Endothelial cell of umbilical vein (primary cell): ENCODE measurements around the gene SUGP2. TPM values are rescaled to one million over a fixed set of nuclear protein-coding genes. Genes with fewer than 3 reads are reported as not detected.

Source experiments
- BruUV-seq: library from RNA; stranded (reverse); fragments of 400-500 nt; replicated peaks from 2 replicates; lab custom pipeline; 2021; lab: Mats Ljungman, UMichigan
- CTCF ChIA-PET: fragments of 300-600, 350-600 bp; sonication (Branson Sonifier 250); formaldehyde crosslinking; loops from one replicate; lab custom pipeline; 2021; ENCODE audit warnings: antibody characterized with exemption, inconsistent platforms; lab: Charles Lee
- POLR2A ChIA-PET: fragments of 300-600, 350-600 bp; sonication (Branson Sonifier 250); formaldehyde crosslinking; loops from one replicate; lab custom pipeline; 2021; ENCODE audit warnings: antibody characterized with exemption, inconsistent platforms; lab: Charles Lee
- DNase-seq: peaks from one replicate; pipeline ENCODE4 v3.0.0-alpha.2; 2011; ENCODE audit warnings: low read depth, low spot score
- FAIRE-seq: peaks from 2 replicates; lab custom pipeline; 2011; peaks lifted over from hg19 to GRCh38; lab: Jason Lieb, UNC
- H2AFZ ChIP-seq: 2 replicates; pipeline ENCODE4 v1.6.0; 2012; ENCODE audit warnings: low read depth, low read length, control low read depth, inconsistent platforms
- H3K27ac ChIP-seq: 2 replicates; pipeline ENCODE4 v1.5.1; 2011; ENCODE audit warnings: low read depth, mild to moderate bottlenecking, control low read depth, low read length, moderate library complexity; ENCODE audit not compliant: insufficient read depth
- H3K27me3 ChIP-seq, 2 experiments: 2 replicates each; pipeline versions ENCODE4 v1.6.0 to v1.6.1; 2011; ENCODE audit warnings: low read length in 2 of 2, mixed read lengths in 1 of 2; ENCODE audit not compliant: control insufficient read depth in 2 of 2, insufficient read depth in 2 of 2
- H3K36me3 ChIP-seq, 2 experiments: 2 replicates in 1 of 2; 3 replicates in 1 of 2; pipeline ENCODE4 v1.5.1; 2011; ENCODE audit warnings: low read length in 2 of 2, mild to moderate bottlenecking in 1 of 2, moderate library complexity in 1 of 2; ENCODE audit not compliant: control insufficient read depth in 2 of 2, insufficient read depth in 2 of 2; ENCODE audit errors: extremely low read depth in 1 of 2
- H3K4me1 ChIP-seq: 3 replicates; pipeline ENCODE4 v1.5.1; 2011; ENCODE audit warnings: mild to moderate bottlenecking, low read length; ENCODE audit not compliant: control insufficient read depth, insufficient read depth; ENCODE audit errors: extremely low read depth
- H3K4me2 ChIP-seq: 2 replicates; pipeline ENCODE4 v1.6.1; 2011; ENCODE audit warnings: low read length, control low read depth, mixed read lengths; ENCODE audit not compliant: insufficient read depth
- H3K4me3 ChIP-seq, 3 experiments: fragments of 200-600 bp in 1 of 3; sonication (generic), shearing (Covaris generic) in 1 of 3; replicated peaks in 1 of 3; 2 replicates each; pipeline ENCODE4 v1.5.1; 2011 to 2016; ENCODE audit warnings: control low read depth in 3 of 3, low read length in 3 of 3, mild to moderate bottlenecking in 2 of 3, inconsistent platforms in 1 of 3, low read depth in 1 of 3, moderate library complexity in 1 of 3; ENCODE audit not compliant: insufficient read depth in 1 of 3
- H3K79me2 ChIP-seq: 2 replicates; pipeline ENCODE4 v1.6.0; 2012; ENCODE audit warnings: low read length, inconsistent platforms; ENCODE audit not compliant: control insufficient read depth, insufficient read depth
- H3K9ac ChIP-seq: replicated peaks from 2 replicates; pipeline ENCODE3; 2011; ENCODE audit warnings: low read length, control low read depth; ENCODE audit not compliant: insufficient read depth; ENCODE audit errors: extremely low read depth
- H3K9me1 ChIP-seq: replicated peaks from 3 replicates; pipeline ENCODE4 v1.6.0; 2011; ENCODE audit warnings: mild to moderate bottlenecking, low read length; ENCODE audit not compliant: control insufficient read depth, insufficient read depth; ENCODE audit errors: extremely low read depth
- H3K9me3 ChIP-seq: replicated peaks from 2 replicates; pipeline ENCODE4 v1.5.1; 2012; ENCODE audit warnings: low read length, inconsistent platforms; ENCODE audit not compliant: control insufficient read depth, insufficient read depth
- H4K20me1 ChIP-seq: replicated peaks from 2 replicates; pipeline ENCODE3; 2011; ENCODE audit warnings: mild to moderate bottlenecking, low read length; ENCODE audit not compliant: control insufficient read depth, insufficient read depth; ENCODE audit errors: extremely low read depth
- CTCF ChIP-seq, 2 donors: IDR thresholded peaks; 1 replicate in 1 of 2; 2 replicates in 1 of 2; pipeline ENCODE4 v1.5.1; 2011; ENCODE audit warnings: low read length in 2 of 2, mild to moderate bottlenecking in 2 of 2, moderate library complexity in 2 of 2, control low read depth in 1 of 2, inconsistent platforms in 1 of 2, low read depth in 1 of 2; ENCODE audit not compliant: insufficient read depth in 1 of 2; ENCODE audit errors: extremely low read depth in 1 of 2
- EZH2 ChIP-seq: IDR thresholded peaks from 2 replicates; pipeline ENCODE4 v1.6.1; 2012; ENCODE audit warnings: borderline replicate concordance, low read depth, mild to moderate bottlenecking, moderate library complexity, low read length, inconsistent platforms; ENCODE audit not compliant: severe bottlenecking
- FOS ChIP-seq: IDR thresholded peaks from 2 replicates; pipeline ENCODE4 v1.6.1; 2011; ENCODE audit warnings: mild to moderate bottlenecking, low read length, moderate library complexity, borderline replicate concordance; ENCODE audit not compliant: insufficient read depth
- GATA2 ChIP-seq: IDR thresholded peaks from 2 replicates; pipeline ENCODE4 v1.7.0; 2011; ENCODE audit warnings: low read depth, mild to moderate bottlenecking, moderate library complexity, mixed read lengths, low read length; ENCODE audit not compliant: insufficient read length, insufficient read depth
- MAX ChIP-seq: IDR thresholded peaks from 2 replicates; pipeline ENCODE4 v1.6.1; 2011; ENCODE audit not compliant: insufficient read depth, insufficient read length
- MYC ChIP-seq: IDR thresholded peaks from one replicate; pipeline ENCODE4 v1.6.1; 2011; ENCODE audit warnings: mild to moderate bottlenecking, low read depth, low read length
- POLR2A ChIP-seq: IDR thresholded peaks from 2 replicates; pipeline ENCODE4 v1.6.1; 2012; ENCODE audit warnings: low read depth, mild to moderate bottlenecking, control low read depth, low read length
- POLR2AphosphoS5 ChIP-seq: IDR thresholded peaks from 2 replicates; pipeline ENCODE4 v1.6.1; 2012; ENCODE audit warnings: low read depth, mild to moderate bottlenecking, control low read depth, low read length, moderate library complexity; ENCODE audit not compliant: insufficient read depth
- dilution Hi-C: fragments of 300-500 bp; cut with MboI; formaldehyde crosslinking; loops from one replicate; pipeline ENCODE4 v1.15.0; 2019; ENCODE audit warnings: low sequenced_read_pairs; ENCODE audit not compliant: extremely low pct_ligation_motif_present
- intact Hi-C: fragments of 100-400 bp; cut with micrococcal nuclease; formaldehyde crosslinking; loops from one replicate; pipeline ENCODE4 v1.10.0; 2022
- polyA plus RNA-seq, 4 experiments: library from polyadenylated mRNA; depleted of rRNA in 3 of 4; stranded (reverse) in 3 of 4; unstranded in 1 of 4; fragments of >200 nt; gene quantifications; 2 replicates each; pipeline versions ENCODE4 v1.2.1 to v1.2.3, GENCODE V29; 2011 to 2012; ENCODE audit warnings: missing spikeins in 1 of 4
- total RNA-seq: library from RNA; stranded (reverse); gene quantifications from 2 replicates; pipeline ENCODE4 v1.2.3, GENCODE V29; 2021

The SUGP2 gene
- total and polyA plus RNA-seq, 2 donors (not counting 3 experiments of a cell fraction or from before 2014, with no cell fraction given): 44.6 to 79.7 TPM

DNA sequence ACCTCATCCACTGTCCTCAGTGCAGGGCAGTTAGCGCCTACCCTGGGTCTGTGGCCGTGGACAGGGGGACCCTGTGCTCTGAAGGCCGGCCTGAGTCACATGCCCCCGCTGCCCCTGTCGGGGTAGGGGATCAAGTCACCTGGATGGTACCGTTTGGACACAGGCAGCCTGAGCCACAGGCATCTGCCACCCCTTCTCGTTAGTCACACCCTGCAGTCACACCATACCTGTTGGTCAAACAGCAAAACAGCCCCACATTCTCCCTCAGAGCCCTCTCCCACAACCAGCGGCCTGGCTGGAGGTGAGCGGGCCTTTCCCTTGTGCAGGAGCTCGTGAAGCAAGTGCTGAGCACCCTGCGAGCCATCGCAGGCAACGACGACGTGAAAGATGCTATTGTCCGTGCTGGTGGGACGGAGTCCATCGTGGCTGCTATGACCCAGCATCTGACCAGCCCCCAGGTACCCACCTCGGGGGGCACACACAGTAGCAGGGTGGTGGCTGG lies 21.7 kb upstream of the SUGP2 start:
- POLR2A ChIA-PET: no interaction called here
- H3K9me3 ChIP-seq: no peaks in the 10 kb centered on the region
- intact Hi-C loops: loop anchor here (1.0 kb wide), 1 partner anchor 84 kb away; no protein-coding TSS in a partner anchor
- H2AFZ ChIP-seq: no peak overlapping the region
- no peak overlapping the region for H3K4me3 ChIP-seq
- H3K36me3 ChIP-seq: peaks cover 9 to 39% of the 10 kb centered on the region in 2 experiments
- no peaks in the 10 kb centered on the region for H3K9me1 ChIP-seq
- no peak for DNase-seq
- FAIRE-seq: no peak
- no peak overlapping the region for H3K4me2 ChIP-seq
- TF ChIP-seq MYC (no peak), MAX (no peak), POLR2AphosphoS5 (no peak), POLR2A (no peak), FOS (no peak), EZH2 (no peak), CTCF (IDR thresholded peaks at IDR 0.05; ENCODE audit: extremely low read depth in 1 of 2, insufficient read depth in 1 of 2, low read depth in 1 of 2, low read length in 2 of 2) (no peak), GATA2 (no peak)
- H3K27me3 ChIP-seq: no peaks in the 10 kb centered on the region
- dilution Hi-C loops: no loop called here
- H3K79me2 ChIP-seq: no peaks in the 10 kb centered on the region
- H4K20me1 ChIP-seq: no peaks in the 10 kb centered on the region
- BruUV-seq: no TSS peak
- H3K4me1 ChIP-seq: no peaks in the 10 kb centered on the region
- no peak overlapping the region for H3K27ac ChIP-seq
- no peak overlapping the region for H3K9ac ChIP-seq
- CTCF ChIA-PET: interaction anchor here (1.1 to 1.6 kb wide), 5 partner anchors 57 to 119 kb away, joined by 3 to 12 read pairs (median 9); no protein-coding TSS in a partner anchor
